Mesenchymal stem cell (in vitro differentiated cells and primary cell): ENCODE results near the gene NAGPA.

Source experiments
- DNase-seq: peaks from one replicate; pipeline ENCODE4 v3.0.0-alpha.2; 2013
- H2AFZ ChIP-seq: one replicate; pipeline ENCODE4 v1.6.1; 2013; ENCODE audit warnings: low read depth, mild to moderate bottlenecking, control low read depth, inconsistent platforms, low read length, moderate library complexity
- H2AK5ac ChIP-seq: 2 replicates; pipeline ENCODE4 v1.6.1; 2013; ENCODE audit warnings: low read length, moderate library complexity, mild to moderate bottlenecking, inconsistent platforms; ENCODE audit not compliant: severe bottlenecking
- H2BK120ac ChIP-seq: one replicate; pipeline ENCODE4 v1.6.1; 2013; ENCODE audit warnings: low read depth, mild to moderate bottlenecking, inconsistent platforms, low read length, moderate library complexity
- H2BK12ac ChIP-seq, 2 experiments: one replicate each; pipeline ENCODE4 v1.6.1; 2013; ENCODE audit warnings: inconsistent platforms in 2 of 2, low read length in 2 of 2, mild to moderate bottlenecking in 2 of 2, moderate library complexity in 2 of 2, control low read depth in 1 of 2
- H2BK15ac ChIP-seq: one replicate; pipeline ENCODE4 v1.6.1; 2013; ENCODE audit warnings: mild to moderate bottlenecking, low read depth, inconsistent platforms; ENCODE audit not compliant: poor library complexity, severe bottlenecking
- H2BK5ac ChIP-seq: 2 replicates; pipeline ENCODE4 v1.6.1; 2013; ENCODE audit warnings: low read depth, mild to moderate bottlenecking, low read length, control low read depth, inconsistent platforms; ENCODE audit not compliant: poor library complexity, severe bottlenecking
- H3K14ac ChIP-seq, 2 experiments: one replicate each; pipeline ENCODE4 v1.6.1; 2013; ENCODE audit warnings: inconsistent platforms in 2 of 2, low read length in 2 of 2, control low read depth in 1 of 2, mild to moderate bottlenecking in 1 of 2, moderate library complexity in 1 of 2
- H3K18ac ChIP-seq, 2 experiments: one replicate each; pipeline ENCODE4 v1.6.1; 2013; ENCODE audit warnings: inconsistent platforms in 2 of 2, low read length in 2 of 2, control low read depth in 1 of 2, low read depth in 1 of 2, mild to moderate bottlenecking in 1 of 2
- H3K23ac ChIP-seq, 2 experiments: one replicate each; pipeline ENCODE4 v1.6.1; 2013; ENCODE audit warnings: inconsistent platforms in 2 of 2, low read length in 2 of 2, mild to moderate bottlenecking in 2 of 2, moderate library complexity in 2 of 2, control low read depth in 1 of 2
- H3K27ac ChIP-seq: 2 replicates; pipeline ENCODE4 v1.5.1; 2013; ENCODE audit warnings: mild to moderate bottlenecking, moderate library complexity, low read length, control low read depth, inconsistent platforms; ENCODE audit not compliant: poor library complexity, severe bottlenecking
- H3K27me3 ChIP-seq, 2 experiments: 2 replicates each; pipeline versions ENCODE4 v1.6.1 to v1.7.0; 2013; ENCODE audit warnings: low read length in 2 of 2, mild to moderate bottlenecking in 2 of 2, moderate library complexity in 2 of 2, control low read depth in 1 of 2, inconsistent platforms in 1 of 2; ENCODE audit not compliant: control insufficient read depth in 1 of 2, insufficient read depth in 1 of 2
- H3K36me3 ChIP-seq, 2 experiments: 2 replicates each; pipeline versions ENCODE4 v1.6.1 to v1.7.0; 2013; ENCODE audit warnings: low read length in 2 of 2, control low read depth in 1 of 2, inconsistent platforms in 1 of 2, low read depth in 1 of 2, mild to moderate bottlenecking in 1 of 2; ENCODE audit not compliant: insufficient read depth in 2 of 2, control insufficient read depth in 1 of 2
- H3K4ac ChIP-seq, 2 experiments: one replicate each; pipeline ENCODE4 v1.6.1; 2013; ENCODE audit warnings: inconsistent platforms in 2 of 2, low read length in 2 of 2, mild to moderate bottlenecking in 2 of 2, moderate library complexity in 2 of 2, control low read depth in 1 of 2, low read depth in 1 of 2
- H3K4me1 ChIP-seq: 2 replicates; pipeline ENCODE4 v1.6.1; 2013; ENCODE audit warnings: low read depth, low read length, control low read depth; ENCODE audit not compliant: control insufficient read depth, insufficient read depth
- H3K4me2 ChIP-seq: 2 replicates; pipeline ENCODE4 v1.6.1; 2013; ENCODE audit warnings: low read length, mild to moderate bottlenecking, inconsistent platforms; ENCODE audit not compliant: poor library complexity, severe bottlenecking
- H3K4me3 ChIP-seq, 2 experiments: 2 replicates each; pipeline versions ENCODE4 v1.5.1 to v1.7.0; 2013; ENCODE audit warnings: low read length in 2 of 2, mild to moderate bottlenecking in 2 of 2, control low read depth in 1 of 2, low read depth in 1 of 2; ENCODE audit not compliant: insufficient read depth in 1 of 2
- H3K79me1 ChIP-seq: replicated peaks from 2 replicates; pipeline ENCODE4 v1.6.1; 2013; ENCODE audit warnings: mild to moderate bottlenecking, control low read depth, low read length, inconsistent platforms; ENCODE audit not compliant: poor library complexity, severe bottlenecking
- H3K9ac ChIP-seq: 2 replicates; pipeline ENCODE4 v1.7.0; 2013; ENCODE audit warnings: mild to moderate bottlenecking, low read length, moderate library complexity
- H3K9me3 ChIP-seq: 2 replicates; pipeline ENCODE4 v1.7.0; 2013; ENCODE audit warnings: mild to moderate bottlenecking, low read length; ENCODE audit not compliant: control insufficient read depth
- H4K8ac ChIP-seq: one replicate; pipeline ENCODE4 v1.6.1; 2013; ENCODE audit warnings: inconsistent platforms, mild to moderate bottlenecking, low read length, moderate library complexity
- H4K91ac ChIP-seq: one replicate; pipeline ENCODE4 v1.6.1; 2013; ENCODE audit warnings: mild to moderate bottlenecking, low read length, inconsistent platforms
- WGBS: methylation state at CpG from one replicate; pipeline ENCODE4 v1.1.7; 2013; ENCODE audit warnings: mixed read lengths; 5-methylcytosine and 5-hydroxymethylcytosine counted together

Gene NAGPA

GRCh38 chr16:5070431-5071186 is 36.9 kb upstream of the NAGPA start:
- no peak overlapping the region for H4K91ac ChIP-seq
- H3K4ac ChIP-seq = no peak overlapping the region
- H3K18ac ChIP-seq = no peak overlapping the region
- H3K9ac ChIP-seq = no peak overlapping the region
- no peak overlapping the region for H2AK5ac ChIP-seq
- no peak overlapping the region for H3K23ac ChIP-seq
- H3K9me3 ChIP-seq = no peaks in the 10 kb centered on the region
- H3K4me1 ChIP-seq = peaks cover 3% of the 10 kb centered on the region
- 91% methylated on average over 14 of the region's 15 CpGs for WGBS
- H4K8ac ChIP-seq = no peak overlapping the region
- no peak overlapping the region for H2BK5ac ChIP-seq
- no peak overlapping the region for H2BK12ac ChIP-seq
- no peak overlapping the region for H2BK120ac ChIP-seq
- no peak overlapping the region for H3K4me2 ChIP-seq
- no peak overlapping the region for H3K27ac ChIP-seq
- DNase-seq = no peak
- H3K4me3 ChIP-seq = no peak overlapping the region
- H3K36me3 ChIP-seq = peaks cover 7 to 18% of the 10 kb centered on the region in 2 experiments
- peaks cover 19% of the 10 kb centered on the region for H3K79me1 ChIP-seq
- no peak overlapping the region for H3K14ac ChIP-seq
- H2AFZ ChIP-seq = no peak overlapping the region
- peaks cover 13 to 15% of the 10 kb centered on the region in 2 experiments for H3K27me3 ChIP-seq
- H2BK15ac ChIP-seq = no peak overlapping the region

- Histone ChIP-seq H4K91ac (no peak overlapping the region), H2BK5ac (no peak overlapping the region), H2AFZ (no peak overlapping the region), H3K79me1 (peaks cover 14% of the 10 kb centered on the region), H3K14ac (no peak overlapping the region), H3K27me3 (peaks cover 20 to 23% of the 10 kb centered on the region in 2 experiments), H3K27ac (no peak overlapping the region), H3K4me2 (no peak overlapping the region), H3K18ac (no peak overlapping the region), H2BK12ac (no peak overlapping the region), H2AK5ac (no peak overlapping the region), H2BK120ac (no peak overlapping the region), H3K23ac (no peak overlapping the region), H3K9ac (no peak overlapping the region), H4K8ac (no peak overlapping the region), H3K4me1 (peaks cover 5% of the 10 kb centered on the region), H3K4ac (no peak overlapping the region), H3K9me3 (no peaks in the 10 kb centered on the region), H3K36me3 (peaks cover 2 to 10% of the 10 kb centered on the region in 2 experiments), H2BK15ac (no peak overlapping the region), H3K4me3 (no peak overlapping the region)
- DNase-seq = no peak
- 96% methylated on average over 9 of the region's 9 CpGs for WGBS
Observed at GRCh38 chr16:5069854-5070253, 36.1 kb upstream of the NAGPA start.

- H3K9me3 ChIP-seq = no peaks in the 10 kb centered on the region
- H3K18ac ChIP-seq = no peak overlapping the region
- 87% methylated on average over 9 of the region's 9 CpGs for WGBS
- no peak overlapping the region for H2BK15ac ChIP-seq
- H3K27me3 ChIP-seq = peaks cover 28 to 29% of the 10 kb centered on the region in 2 experiments
- peaks cover 5% of the 10 kb centered on the region for H3K4me1 ChIP-seq
- H3K4me3 ChIP-seq = no peak overlapping the region
- H3K14ac ChIP-seq = no peak overlapping the region
- H3K4me2 ChIP-seq = no peak overlapping the region
- H2BK120ac ChIP-seq = no peak overlapping the region
- no peak overlapping the region for H3K9ac ChIP-seq
- no peak overlapping the region for H4K91ac ChIP-seq
- no peak overlapping the region for H2BK5ac ChIP-seq
- no peak overlapping the region for H2BK12ac ChIP-seq
- H3K27ac ChIP-seq = no peak overlapping the region
- no peak overlapping the region for H3K4ac ChIP-seq
- H3K23ac ChIP-seq = no peak overlapping the region
- peaks cover 9% of the 10 kb centered on the region for H3K79me1 ChIP-seq
- H2AFZ ChIP-seq = no peak overlapping the region
- H3K36me3 ChIP-seq = peaks cover 0 to 3% of the 10 kb centered on the region in 2 experiments
- H2AK5ac ChIP-seq = no peak overlapping the region
- no peak for DNase-seq
- H4K8ac ChIP-seq = no peak overlapping the region
Observed at GRCh38 chr16:5069048-5069447, 35.3 kb upstream of the NAGPA start.

GRCh38 chr16:5066511-5066910 is 32.8 kb upstream of the NAGPA start:
- no peak overlapping the region for H4K8ac ChIP-seq
- H2AFZ ChIP-seq = no peak overlapping the region
- H3K14ac ChIP-seq = no peak overlapping the region
- H3K4me3 ChIP-seq = no peak overlapping the region
- H2BK5ac ChIP-seq = no peak overlapping the region
- H4K91ac ChIP-seq = no peak overlapping the region
- H2AK5ac ChIP-seq = no peak overlapping the region
- H3K4me1 ChIP-seq = peaks cover 3% of the 10 kb centered on the region
- no peak overlapping the region for H2BK120ac ChIP-seq
- no peak overlapping the region for H3K18ac ChIP-seq
- H2BK12ac ChIP-seq = no peak overlapping the region
- no peak overlapping the region for H3K9ac ChIP-seq
- H3K23ac ChIP-seq = no peak overlapping the region
- no peaks in the 10 kb centered on the region for H3K36me3 ChIP-seq
- no peak for DNase-seq
- H3K4me2 ChIP-seq = no peak overlapping the region
- peaks cover 2% of the 10 kb centered on the region for H3K79me1 ChIP-seq
- H3K27me3 ChIP-seq = peaks cover 38 to 41% of the 10 kb centered on the region in 2 experiments
- no peak overlapping the region for H3K4ac ChIP-seq
- no peak overlapping the region for H3K27ac ChIP-seq
- H2BK15ac ChIP-seq = no peak overlapping the region
- no peaks in the 10 kb centered on the region for H3K9me3 ChIP-seq
- 75% methylated on average over 5 of the region's 6 CpGs for WGBS
